Left renal cortex interstitium (tissue), 4 donors: Measurements from ENCODE around the gene GALK2. TPM values are rescaled to one million over a fixed set of nuclear protein-coding genes. Genes with fewer than 3 reads are reported as not detected.
"Not testable (repeated sequence)": the region's sequence is repeated elsewhere in the genome, so short reads cannot be mapped to it uniquely, and the experiment has no call there.

Experiments
- DNase-seq, 4 donors: peaks; one replicate each; pipeline ENCODE4 v3.0.0-alpha.2; 2013; ENCODE audit warnings: low read depth in 4 of 4, low spot score in 2 of 4, missing footprints in 1 of 4
- polyA plus RNA-seq, 4 donors: library from polyadenylated mRNA; unstranded; fragments of 120-200 nt; gene quantifications; one replicate each; pipeline ENCODE4 v1.2.1, GENCODE V29; 2013; ENCODE audit not compliant: insufficient read length in 4 of 4

Gene GALK2
- polyA plus RNA-seq, 4 donors, result 26.4 to 32.2 (median 31.6) TPM

DNA sequence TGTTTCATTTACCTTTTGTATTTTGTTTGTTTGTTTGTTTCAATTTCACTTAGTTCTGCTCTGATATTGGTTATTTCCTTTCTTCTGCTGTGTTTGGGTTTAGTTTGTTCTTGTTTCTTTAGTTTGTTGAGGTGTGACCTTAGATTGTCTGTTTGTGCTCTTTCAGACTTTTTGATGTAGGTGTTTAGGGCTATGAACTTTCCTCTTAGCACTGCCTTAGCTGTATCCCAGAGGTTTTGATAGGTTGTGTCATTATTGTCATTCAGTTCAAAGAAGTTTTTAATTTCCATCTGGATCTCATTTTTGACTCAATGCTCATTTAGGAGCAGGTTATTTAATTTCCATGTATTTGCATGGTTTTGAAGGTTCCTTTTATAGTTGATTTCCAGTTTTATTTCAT lies 38.1 kb downstream of the GALK2 start:
- DNase-seq, result not testable (repeated sequence)

- DNase-seq, result no peak
These were observed 42.9 kb downstream of the GALK2 start for GRCh38 chr15:49212897-49213296.

GRCh38 chr15:49215768-49216739 lies 46.0 kb downstream of the GALK2 start:
- DNase-seq, result no peak

DNA sequence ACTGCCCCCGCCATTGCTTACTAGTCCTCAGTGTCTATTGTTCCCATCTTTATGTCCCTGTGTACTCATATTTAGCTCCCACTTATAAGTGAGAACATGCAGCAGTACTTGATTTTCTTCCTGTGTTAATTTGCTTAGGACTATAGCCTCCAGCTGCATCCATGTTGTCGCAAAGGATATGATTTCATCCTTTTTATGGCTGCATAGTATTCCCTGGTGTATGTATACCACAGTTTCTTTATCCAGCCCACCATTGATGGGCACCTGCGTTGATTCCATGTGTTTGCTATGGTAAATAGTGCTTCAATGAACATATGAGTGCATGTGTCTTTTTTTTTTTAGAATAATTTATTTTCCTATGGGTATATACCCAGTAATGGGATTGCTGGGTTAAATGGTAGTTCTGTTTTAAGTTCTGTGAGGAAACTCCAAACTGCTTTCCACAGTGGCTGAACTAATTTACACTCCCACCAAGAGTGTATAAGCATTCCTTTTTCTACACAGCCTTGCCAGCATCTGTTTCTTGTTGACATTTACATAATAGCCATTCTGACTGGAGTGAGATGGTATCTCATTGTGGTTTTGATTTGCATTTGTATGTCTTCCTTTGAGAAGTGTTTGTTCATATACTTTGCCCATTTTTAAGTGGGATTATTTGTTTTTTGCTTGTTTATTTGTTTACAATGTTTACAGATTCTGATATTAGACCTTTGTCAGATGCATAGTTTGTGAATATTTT lies 53.7 kb downstream of the GALK2 start:
- no peak for DNase-seq

GRCh38 chr15:49225572-49226281 lies 55.7 kb downstream of the GALK2 start:
- no peak for DNase-seq

DNA sequence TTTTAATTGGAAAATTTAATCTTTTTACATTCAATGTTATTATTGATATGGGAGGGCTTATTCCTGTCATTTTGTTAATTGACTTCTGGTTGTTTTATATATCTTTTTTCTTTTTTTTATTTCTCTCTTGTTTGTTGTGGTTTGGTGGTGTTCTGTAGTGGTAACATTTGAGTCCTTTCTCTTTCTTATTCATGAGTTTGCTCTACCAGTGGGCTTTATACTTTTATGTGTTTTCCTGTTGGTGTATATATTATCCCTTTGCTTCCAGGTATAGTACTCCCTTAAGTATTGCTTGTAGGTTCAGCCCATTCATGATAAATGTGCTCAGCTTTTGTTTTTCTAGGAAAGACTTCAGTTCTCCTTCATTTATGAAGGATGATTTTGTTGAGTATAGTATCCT lies 57.6 kb downstream of the GALK2 start:
- DNase-seq, result no peak

DNA sequence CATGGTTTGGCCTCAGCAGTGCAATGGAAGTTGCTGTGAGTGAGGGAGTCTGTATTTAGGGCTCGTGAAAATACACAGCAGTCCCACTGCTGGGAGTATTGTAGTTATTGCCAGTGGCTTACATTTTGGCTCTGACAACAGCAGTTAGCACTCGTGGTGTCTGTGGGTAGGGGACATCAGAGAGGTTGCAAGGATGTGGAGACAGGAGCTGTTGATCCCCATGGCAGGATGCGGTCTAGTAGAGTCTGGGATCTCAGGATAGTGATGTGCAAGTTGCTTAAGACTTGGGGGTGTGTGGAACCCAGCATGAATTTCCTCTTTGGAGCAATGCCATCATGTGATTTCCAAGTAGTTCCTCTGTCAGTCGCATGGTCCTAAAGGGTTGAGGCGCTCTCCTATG lies 59.9 kb downstream of the GALK2 start:
- no peak for DNase-seq

- no peak for DNase-seq
These were observed 62.3 kb downstream of the GALK2 start for GRCh38 chr15:49232236-49232806.

- DNase-seq, result peak; percentile 56 to 84 (median 74)
These were observed 65.5 kb downstream of the GALK2 start for GRCh38 chr15:49235446-49236124.

DNA sequence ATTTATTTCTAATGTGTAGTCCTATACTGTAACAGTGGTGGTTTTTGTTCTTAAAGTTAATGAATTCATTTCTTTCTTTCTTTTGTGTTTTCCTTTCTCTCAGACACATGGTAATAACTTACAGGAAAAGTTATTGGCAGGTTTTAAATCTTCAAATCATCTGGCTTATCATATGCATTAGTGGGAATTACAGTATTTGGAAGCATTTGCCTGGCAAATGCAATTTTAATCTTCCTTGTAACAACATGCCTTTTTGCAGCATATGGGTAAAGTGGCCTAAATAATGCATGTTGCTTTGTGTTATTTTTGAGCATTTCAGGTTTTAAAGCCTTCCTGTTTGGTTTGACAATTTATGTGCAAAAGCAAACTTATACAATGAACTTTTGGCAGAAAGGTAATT lies 66.8 kb downstream of the GALK2 start:
- DNase-seq, result no peak

DNA sequence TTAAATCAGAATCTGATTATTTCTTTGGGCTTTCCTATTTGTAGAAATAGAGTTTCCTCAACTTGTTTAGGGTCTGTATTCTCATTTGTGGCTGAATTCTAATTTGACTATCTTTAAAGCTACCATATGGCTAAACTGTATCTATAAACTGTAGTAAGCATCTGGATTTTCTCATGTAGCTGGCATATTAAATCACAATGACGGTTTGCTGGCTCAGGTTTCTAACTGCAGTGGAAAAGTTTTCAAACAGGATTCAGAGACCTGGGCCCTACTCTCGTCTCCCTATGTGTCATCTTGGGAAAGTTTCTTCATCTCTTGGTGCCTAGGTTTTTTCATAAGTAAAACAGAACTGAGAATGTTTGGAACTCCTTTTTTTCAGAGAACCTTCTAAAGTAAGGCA lies 68.3 kb downstream of the GALK2 start:
- DNase-seq, result peak; percentile 58 to 80 (median 74)

- no peak for DNase-seq
These were observed 69.1 kb downstream of the GALK2 start for GRCh38 chr15:49239105-49239504.

DNA sequence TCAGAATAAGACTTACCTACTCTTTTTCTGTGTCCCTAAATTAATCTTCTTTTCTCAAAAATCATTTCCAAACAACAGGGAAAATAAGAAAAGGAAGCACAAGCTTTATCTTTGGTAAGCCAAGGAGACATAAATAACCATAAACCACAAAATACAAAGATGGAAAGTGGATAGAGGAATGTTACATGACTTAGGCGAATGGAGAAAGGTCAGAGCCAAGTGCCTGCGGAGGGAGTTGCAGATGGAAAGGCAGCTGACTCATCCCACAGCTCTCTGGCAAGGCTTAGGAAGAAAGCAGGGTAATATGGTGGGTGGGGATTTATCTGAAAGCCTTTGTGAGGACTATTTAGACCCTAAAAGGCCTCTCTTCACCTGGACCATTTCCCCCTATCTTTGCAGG lies 72.8 kb downstream of the GALK2 start:
- no peak for DNase-seq

DNA sequence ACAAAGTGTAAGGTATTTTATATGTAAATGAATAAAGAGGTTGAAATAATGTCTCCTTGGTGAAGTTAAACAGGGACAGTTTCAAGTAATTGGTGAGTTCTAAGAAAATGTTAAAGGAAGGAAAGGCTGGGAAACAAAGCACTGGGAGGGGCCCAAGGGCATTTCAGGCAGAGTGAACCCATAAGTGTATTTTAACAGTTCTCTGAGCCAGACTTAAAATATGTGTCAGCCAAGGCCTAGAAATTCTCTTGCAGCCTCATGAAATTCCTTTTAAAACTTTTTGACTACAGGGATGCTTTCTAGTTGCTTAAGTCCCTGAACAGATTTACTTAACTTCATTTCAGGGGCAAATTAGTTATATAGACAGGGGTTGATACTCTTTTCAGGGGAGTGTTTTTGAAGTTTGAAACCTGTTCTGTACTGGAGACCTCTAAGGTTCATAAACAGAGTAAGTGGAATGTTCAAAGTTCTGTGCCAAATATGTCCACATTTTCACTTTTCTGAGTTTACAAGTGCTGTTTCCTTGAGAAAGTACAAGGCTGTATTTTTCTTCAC lies 77.6 kb downstream of the GALK2 start:
- no peak for DNase-seq

DNA sequence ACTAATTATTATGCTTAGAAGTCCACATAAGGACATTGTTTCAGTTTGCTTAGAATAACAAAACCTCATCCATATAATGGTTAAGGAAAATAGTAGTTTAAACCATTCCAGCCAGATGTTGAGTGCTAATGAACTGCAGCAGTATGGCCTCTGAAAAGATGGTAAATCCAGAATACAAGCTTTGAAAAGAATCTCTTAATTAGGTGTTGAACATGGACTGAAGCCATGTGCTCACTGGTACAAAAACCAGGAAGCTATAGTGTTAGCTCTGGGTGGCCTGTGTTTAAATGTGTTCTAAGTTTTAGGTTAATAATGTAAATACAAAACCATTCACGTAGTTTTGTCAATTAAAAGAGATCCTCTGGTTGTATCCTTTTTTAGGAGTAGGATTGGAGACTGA lies 78.2 kb downstream of the GALK2 start:
- no peak for DNase-seq

DNA sequence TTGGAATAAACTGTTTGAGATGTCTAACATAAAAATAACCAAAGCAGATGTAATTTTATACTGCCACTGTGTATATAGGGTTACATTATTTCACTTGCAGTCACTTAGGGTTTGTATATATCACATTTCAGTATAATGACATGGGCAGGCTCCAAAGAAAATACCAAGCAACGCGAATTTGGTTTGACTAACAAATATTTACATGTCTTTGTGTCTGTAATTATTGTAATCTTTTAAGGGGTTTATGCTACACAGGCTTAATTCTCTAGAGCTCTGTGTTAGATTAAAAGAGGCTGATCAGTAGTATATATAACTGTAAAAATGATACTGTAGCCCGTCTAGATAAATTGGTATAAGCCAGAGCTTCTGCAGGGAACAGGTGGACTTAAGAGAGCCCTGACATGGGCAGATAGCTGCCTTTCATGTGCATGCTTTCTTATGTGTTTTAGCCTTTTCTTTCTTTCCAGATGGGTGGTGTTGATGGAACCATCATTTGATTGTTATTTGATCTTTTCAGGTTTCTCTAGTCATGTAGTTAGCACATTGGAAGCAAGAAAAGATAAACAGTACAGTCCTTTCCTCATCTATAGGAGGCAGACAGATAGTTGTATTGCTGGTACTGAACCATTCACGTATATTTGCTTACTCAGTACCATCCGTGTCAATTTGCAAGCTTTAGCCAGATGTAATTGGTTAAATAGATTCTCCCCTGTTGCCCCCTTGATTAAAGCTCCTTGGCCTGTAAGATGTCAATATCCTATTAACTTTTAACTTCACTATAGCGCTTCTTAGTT lies 86.1 kb downstream of the GALK2 start:
- DNase-seq, result no peak

- not testable (repeated sequence) for DNase-seq
These were observed 95.1 kb downstream of the GALK2 start for GRCh38 chr15:49265117-49265516.

GRCh38 chr15:49265911-49266310 lies 95.9 kb downstream of the GALK2 start:
- DNase-seq, result no peak
